HG03064 (cell line): Measurements from ENCODE around the gene XK.
"Not testable (repeated sequence)": the region's sequence is repeated elsewhere in the genome, so short reads cannot be mapped to it uniquely, and the experiment has no call there.

Experiments
- ATAC-seq: cut with Tn5 transposase; IDR thresholded peaks from one replicate; pipeline ENCODE4 v1.9.1; 2021; ENCODE audit warnings: low read depth; ENCODE audit not compliant: unreplicated experiment

XK gene

DNA sequence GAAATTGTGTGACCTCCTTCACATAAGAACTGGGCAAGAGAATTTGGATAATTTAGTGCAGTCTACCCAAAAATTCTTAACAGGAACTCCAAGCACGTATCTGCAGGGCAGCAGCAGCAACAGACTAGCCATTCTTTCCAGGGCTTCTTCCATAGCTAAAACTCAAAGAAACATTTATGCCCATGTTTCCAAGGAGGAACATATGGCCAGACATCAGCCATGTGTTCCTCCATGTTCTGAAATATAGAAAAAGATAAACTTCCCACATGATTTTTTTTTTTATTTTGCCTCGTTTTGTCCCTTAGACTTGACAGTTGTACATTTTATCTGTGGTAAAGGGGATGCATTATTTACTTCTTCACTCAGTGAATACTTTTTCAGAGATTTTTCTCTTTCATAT, 66.7 kb downstream of the XK start:
- ATAC-seq, result no peak

GRCh38 chrX:37752936-37753335, 67.3 kb downstream of the XK start:
- no peak for ATAC-seq

GRCh38 chrX:37753384-37753783, 67.8 kb downstream of the XK start:
- ATAC-seq, result no peak

GRCh38 chrX:37754516-37754915, 68.9 kb downstream of the XK start:
- ATAC-seq, result no peak

DNA sequence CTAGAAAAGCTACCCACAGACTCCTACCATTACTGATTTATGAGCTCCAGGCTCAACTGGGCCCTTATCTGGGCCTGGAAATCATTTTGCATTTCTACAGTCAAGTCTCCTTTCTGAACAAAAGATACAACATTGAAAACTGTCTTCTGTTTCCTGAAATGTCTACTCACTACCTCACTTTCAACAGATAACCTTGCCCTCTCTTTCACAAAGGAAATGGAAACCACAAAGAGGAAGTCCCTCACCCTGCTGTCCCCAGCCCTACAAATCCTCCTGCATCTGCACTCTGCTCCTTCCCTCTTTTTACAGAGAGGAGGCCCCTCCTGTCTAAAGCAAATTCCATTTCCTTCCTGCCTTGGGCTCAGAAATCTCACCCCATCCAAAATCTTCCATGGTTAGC, 69.4 kb downstream of the XK start:
- no peak for ATAC-seq

- no peak for ATAC-seq
These were observed 71.5 kb downstream of the XK start for GRCh38 chrX:37757082-37757481.

DNA sequence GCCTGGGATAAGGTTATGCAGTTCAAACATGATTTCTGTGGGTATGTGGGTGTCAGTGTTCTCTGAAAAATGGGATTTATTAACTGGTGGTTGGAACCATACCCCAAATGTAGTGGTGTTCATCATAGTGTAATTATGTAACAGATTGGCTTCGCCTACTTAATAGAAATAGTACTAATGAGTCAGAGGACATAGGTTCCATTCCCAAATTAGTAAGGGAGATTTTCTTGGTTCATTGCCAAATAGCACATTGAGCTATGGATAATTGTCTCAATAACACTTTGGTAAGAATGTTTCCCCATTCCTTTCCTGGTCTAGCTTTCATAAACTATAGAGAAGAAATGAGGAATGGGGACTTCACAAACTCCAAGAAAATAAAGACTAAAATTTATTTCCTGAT, 73.8 kb downstream of the XK start:
- no peak for ATAC-seq

DNA sequence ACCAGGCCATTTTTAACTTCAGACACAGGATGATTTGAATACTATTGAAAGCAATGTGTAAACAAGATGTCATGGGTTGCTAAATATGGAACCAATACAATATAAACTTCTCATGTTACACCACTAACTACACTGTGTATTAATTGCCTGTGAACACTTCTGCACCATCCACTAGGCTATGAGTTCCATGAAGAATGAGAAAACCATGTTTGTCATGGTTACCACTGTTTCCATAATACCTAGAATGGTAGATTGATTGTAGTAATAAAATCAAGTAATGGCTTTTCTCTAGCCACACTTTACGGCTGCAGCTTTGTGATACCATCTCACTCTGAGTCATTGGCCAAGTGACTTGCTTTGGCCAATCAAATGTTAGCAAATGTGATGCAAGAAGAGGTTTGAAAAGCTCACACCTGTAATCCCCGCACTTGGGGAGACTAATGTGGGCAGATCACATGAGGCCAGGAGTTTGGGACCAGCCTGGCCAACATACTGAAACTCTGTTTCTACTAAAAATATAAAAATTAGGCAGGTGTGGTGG, 74.4 kb downstream of the XK start:
- ATAC-seq, result no peak

DNA sequence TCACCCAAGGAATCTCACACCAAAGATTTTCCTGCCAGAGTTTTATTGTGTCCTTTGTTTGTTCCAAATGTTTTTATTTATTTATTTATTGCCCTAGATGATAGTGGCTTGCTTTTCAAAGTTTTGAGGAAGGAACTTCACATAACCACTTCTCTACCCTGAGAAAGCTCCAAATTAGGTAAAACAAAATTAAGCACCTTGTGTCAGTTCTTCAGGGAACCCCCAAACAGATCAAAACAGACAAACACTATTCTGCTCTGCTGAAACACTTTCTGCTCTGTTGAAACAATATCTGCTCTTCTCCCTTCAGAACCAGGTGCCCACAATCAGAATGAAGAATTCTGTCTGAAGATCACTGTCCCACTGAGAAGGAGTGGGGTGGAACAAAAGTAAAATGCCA, 77.8 kb downstream of the XK start:
- no peak for ATAC-seq

- no peak for ATAC-seq
These were observed 79.9 kb downstream of the XK start for GRCh38 chrX:37765507-37765906.

DNA sequence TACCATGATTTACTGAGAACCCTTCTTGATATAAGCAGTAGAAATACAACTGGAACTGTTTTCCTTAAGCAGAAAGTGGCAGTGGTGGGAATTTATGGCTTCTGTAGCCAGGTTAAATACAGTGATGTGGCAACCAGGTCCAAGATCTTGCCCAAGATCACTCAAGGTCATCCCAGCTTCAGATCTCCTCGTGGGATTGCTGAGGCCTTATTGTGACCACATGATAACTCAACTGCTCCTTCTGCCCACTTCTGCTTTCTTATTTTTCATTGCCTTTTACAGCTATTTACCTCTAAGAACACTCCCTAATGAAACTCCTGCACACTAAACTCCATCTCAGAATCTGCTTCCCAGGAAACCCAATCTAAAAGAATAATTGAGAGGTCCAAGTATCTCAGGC, 81.8 kb downstream of the XK start:
- no peak for ATAC-seq

DNA sequence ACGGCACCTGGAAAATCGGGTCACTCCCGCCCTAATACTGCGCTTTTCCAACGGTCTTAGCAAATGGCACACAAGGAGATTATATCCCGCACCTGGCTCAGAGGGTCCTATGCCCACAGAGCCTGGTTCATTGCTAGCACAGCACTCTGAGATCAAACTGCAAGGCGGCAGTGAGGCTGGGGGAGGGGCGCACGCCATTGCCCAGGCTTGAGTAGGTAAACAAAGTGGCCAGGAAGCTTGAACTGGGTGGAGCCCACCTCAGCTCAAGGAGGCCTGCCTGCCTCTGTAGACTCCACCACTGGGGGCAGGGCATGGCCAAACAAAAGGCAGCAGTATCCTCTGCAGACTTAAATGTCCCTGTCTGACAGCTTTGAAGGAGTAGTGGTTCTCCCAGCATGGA, 83.3 kb downstream of the XK start:
- ATAC-seq, result not testable (repeated sequence)

DNA sequence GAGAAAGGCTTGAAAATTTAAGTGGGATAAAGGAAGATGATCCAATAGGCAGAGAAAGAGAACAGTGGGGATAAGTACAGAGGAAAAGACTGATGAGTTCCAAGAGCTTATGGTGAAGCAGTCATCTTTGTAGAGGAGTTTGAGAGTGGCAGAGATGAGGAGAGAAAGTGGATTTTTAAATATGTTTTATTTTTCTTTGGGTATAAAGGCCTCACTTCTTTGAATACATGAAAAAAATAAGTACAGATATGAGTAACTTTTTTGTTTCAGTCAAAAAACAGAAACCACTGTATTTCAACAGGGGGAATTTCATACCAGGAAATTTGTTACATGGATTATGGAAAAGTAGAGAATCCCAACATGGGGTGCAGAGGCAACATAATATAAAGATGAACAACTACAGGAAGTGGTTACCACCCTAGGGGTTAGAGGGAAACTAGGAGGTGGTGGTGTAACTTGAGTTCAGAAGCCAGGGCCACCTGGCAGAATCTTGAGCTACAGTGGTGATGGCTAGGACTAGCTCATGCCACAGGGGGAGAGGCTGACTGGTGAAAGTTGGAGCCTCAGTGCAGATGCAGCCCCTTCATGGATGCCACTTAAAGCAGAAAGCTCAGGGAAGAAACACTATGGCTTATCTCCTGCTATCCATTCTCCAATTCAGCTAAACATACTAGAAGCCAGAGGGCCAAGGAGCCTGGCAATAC, 90.8 kb downstream of the XK start:
- peak; percentile 66 for ATAC-seq

DNA sequence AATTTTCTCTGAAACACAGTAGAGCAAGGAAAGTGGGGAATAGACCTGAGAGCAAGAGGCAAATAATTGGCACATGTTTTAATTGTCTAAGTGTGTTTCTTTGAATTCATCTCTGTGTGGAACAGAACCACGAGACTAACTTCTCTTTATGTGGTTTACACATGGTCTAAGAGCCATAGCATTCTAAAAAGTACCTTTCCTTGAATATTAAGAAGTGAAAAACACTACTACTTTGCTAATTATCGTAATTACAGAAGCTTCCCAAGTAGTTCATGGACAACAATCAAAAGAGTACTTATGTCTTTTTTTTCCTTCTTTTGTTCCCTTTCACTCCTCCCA, 91.4 kb downstream of the XK start:
- ATAC-seq, result peak; percentile 38

DNA sequence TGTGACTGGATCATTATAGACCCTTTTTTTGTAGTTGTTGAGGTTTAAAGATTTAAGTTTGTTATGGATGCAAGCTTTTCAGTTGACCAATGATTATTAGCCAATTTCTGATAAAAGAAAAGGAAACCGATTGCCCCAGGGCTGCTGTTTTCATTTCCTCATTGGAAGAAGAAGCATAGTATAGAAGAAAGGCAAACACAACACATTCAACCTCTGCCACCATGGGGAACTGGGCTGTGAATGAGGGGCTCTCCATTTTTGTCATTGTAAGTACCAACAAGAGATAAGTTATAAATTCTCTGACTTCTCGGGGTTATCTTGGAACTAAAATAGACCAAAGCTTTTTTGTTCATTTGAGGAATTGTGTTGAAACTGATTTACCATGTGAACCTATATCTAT, 94.3 kb downstream of the XK start, which contains the start of gene CYBB:
Gene CYBB, plus strand, starts transcription at position 203 of the 400 bp plus-strand sequence. Its CDS starts 19 bp downstream, at position 222.
- no peak for ATAC-seq

- ATAC-seq, result no peak
These were observed 95.5 kb downstream of the XK start for GRCh38 chrX:37781081-37781480.
